HepG2 (cell line): ENCODE data around the gene TMEM222. TPM values are rescaled to one million over a fixed set of nuclear protein-coding genes. Genes with fewer than 3 reads are reported as not detected.

ENCODE experiments used
- HNF4G ChIP-seq, 2 experiments: sonication (generic) in 1 of 2; formaldehyde crosslinking in 1 of 2; IDR thresholded peaks; 2 replicates each; pipeline versions ENCODE4 v1.4.0 to v1.6.1; 2011 to 2020; ENCODE audit warnings: borderline replicate concordance in 2 of 2, low read depth in 2 of 2, mild to moderate bottlenecking in 2 of 2, low read length in 1 of 2, missing genetic modification reagents in 1 of 2, moderate library complexity in 1 of 2
- NFIB ChIP-seq: sonication (generic); formaldehyde crosslinking; IDR thresholded peaks from 2 replicates; pipeline ENCODE4 v1.9.0; 2021; ENCODE audit warnings: missing genetic modification reagents, mild to moderate bottlenecking, borderline replicate concordance
- NR2F1 ChIP-seq, 2 experiments: fragments of 450-650 bp in 1 of 2; formaldehyde crosslinking in 1 of 2; IDR thresholded peaks; 2 replicates each; pipeline versions ENCODE4 v1.5.0 to v1.6.1; 2016 to 2020; ENCODE audit warnings: mild to moderate bottlenecking in 1 of 2, missing compliant biosample characterization in 1 of 2, missing genetic modification reagents in 1 of 2, moderate library complexity in 1 of 2
- PRDM15 ChIP-seq: sonication (generic); formaldehyde crosslinking; IDR thresholded peaks from 2 replicates; pipeline ENCODE4 v1.4.0; 2020; ENCODE audit warnings: missing genetic modification reagents
- ZNF224 ChIP-seq: sonication (generic); formaldehyde crosslinking; IDR thresholded peaks from 2 replicates; pipeline ENCODE4 v1.5.0; 2020; ENCODE audit warnings: mild to moderate bottlenecking, missing genetic modification reagents
- ZNF318 ChIP-seq: sonication (generic); formaldehyde crosslinking; IDR thresholded peaks from 2 replicates; pipeline ENCODE4 v1.4.0; 2020; ENCODE audit warnings: mild to moderate bottlenecking, missing genetic modification reagents
- polyA plus RNA-seq, 8 experiments: library from polyadenylated mRNA; depleted of rRNA in 3 of 8; stranded (reverse) in 7 of 8; unstranded in 1 of 8; fragments of >200 nt; fragmentation: Illumina TruSeq in 4 of 8; extraction: Trizol in 4 of 8; gene quantifications; 2 replicates each; pipeline versions ENCODE4 v1.2.1 to v1.2.3, GENCODE V29; 2011 to 2016; ENCODE audit warnings: low read depth in 4 of 8, missing spikeins in 1 of 8, mixed read lengths in 1 of 8; ENCODE audit not compliant: insufficient read depth in 1 of 8
- total RNA-seq, 5 experiments: library from RNA; depleted of rRNA; stranded (reverse); fragments of >200 nt; fragmentation: Illumina TruSeq; extraction: Trizol; gene quantifications; 2 replicates each; pipeline ENCODE4 v1.2.3, GENCODE V29; 2016; ENCODE audit warnings: low read depth in 1 of 5
- TF ChIP-seq, protein P1 (sequence below): sonication (generic); formaldehyde crosslinking; IDR thresholded peaks from 2 replicates; pipeline ENCODE4 v1.5.1; 2020; ENCODE audit warnings: mild to moderate bottlenecking, missing genetic modification reagents, moderate library complexity
- TF ChIP-seq, protein P2 (sequence below): IDR thresholded peaks from 2 replicates; pipeline ENCODE4 v1.6.1; 2018; ENCODE audit warnings: missing genetic modification reagents, mild to moderate bottlenecking, missing compliant biosample characterization

Gene TMEM222
- total and polyA plus RNA-seq, 2 of the 13 experiments (the other 11 are each of a cell fraction or from before 2014, with no cell fraction given), result 22.7 to 29.6 TPM

DNA sequence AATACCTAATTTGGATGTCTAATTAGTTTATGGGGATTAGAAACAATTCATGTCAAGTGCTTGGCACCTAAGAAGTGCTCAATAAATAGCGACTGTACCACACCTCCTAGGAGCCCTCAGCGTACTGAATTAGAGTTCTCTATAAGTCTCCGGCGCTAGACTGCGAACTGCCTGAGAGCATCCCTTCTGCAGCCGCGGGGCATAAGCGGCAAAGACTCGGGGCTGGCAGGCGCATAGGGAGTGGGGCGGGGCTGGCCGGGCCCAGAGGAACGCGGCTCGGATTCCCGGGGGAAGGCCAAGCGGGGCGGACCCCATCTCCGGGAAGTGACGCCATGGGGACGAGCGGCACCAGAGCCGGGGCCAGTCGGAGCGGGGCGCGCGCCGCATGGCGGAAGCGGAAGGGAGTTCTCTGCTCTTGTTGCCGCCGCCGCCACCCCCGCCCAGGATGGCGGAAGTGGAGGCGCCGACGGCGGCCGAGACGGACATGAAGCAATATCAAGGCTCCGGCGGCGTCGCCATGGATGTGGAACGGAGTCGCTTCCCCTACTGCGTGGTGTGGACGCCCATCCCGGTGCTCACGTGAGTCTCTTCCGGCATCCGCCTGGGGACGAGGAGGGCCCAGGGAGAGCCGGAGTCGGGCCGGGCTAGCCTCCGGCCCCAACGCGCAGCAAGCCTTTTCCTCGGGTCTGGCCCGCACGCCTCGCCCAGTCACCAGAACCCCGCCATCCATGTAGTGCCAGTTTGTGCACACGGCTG is at the start of gene TMEM222 (continued):
- TF ChIP-seq ZNF318, result no peak
- TF ChIP-seq ZNF224 (CRISPR knock-in tag), result no peak
- TF ChIP-seq, protein P1, sequence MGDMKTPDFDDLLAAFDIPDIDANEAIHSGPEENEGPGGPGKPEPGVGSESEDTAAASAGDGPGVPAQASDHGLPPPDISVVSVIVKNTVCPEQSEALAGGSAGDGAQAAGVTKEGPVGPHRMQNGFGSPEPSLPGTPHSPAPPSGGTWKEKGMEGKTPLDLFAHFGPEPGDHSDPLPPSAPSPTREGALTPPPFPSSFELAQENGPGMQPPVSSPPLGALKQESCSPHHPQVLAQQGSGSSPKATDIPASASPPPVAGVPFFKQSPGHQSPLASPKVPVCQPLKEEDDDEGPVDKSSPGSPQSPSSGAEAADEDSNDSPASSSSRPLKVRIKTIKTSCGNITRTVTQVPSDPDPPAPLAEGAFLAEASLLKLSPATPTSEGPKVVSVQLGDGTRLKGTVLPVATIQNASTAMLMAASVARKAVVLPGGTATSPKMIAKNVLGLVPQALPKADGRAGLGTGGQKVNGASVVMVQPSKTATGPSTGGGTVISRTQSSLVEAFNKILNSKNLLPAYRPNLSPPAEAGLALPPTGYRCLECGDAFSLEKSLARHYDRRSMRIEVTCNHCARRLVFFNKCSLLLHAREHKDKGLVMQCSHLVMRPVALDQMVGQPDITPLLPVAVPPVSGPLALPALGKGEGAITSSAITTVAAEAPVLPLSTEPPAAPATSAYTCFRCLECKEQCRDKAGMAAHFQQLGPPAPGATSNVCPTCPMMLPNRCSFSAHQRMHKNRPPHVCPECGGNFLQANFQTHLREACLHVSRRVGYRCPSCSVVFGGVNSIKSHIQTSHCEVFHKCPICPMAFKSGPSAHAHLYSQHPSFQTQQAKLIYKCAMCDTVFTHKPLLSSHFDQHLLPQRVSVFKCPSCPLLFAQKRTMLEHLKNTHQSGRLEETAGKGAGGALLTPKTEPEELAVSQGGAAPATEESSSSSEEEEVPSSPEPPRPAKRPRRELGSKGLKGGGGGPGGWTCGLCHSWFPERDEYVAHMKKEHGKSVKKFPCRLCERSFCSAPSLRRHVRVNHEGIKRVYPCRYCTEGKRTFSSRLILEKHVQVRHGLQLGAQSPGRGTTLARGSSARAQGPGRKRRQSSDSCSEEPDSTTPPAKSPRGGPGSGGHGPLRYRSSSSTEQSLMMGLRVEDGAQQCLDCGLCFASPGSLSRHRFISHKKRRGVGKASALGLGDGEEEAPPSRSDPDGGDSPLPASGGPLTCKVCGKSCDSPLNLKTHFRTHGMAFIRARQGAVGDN (CRISPR knock-in tag), result peak; percentile 92
- TF ChIP-seq HNF4G (IDR thresholded peaks at IDR 0.05; ENCODE audit: borderline replicate concordance, low read depth, low read length), result peak; percentile 10; the same call in 1 of the 2 replicates
- TF ChIP-seq HNF4G (CRISPR knock-in tag; IDR thresholded peaks at IDR 0.05; ENCODE audit: borderline replicate concordance, low read depth), result peak; percentile 54; the same call in 1 of the 2 replicates
- TF ChIP-seq, protein P2, sequence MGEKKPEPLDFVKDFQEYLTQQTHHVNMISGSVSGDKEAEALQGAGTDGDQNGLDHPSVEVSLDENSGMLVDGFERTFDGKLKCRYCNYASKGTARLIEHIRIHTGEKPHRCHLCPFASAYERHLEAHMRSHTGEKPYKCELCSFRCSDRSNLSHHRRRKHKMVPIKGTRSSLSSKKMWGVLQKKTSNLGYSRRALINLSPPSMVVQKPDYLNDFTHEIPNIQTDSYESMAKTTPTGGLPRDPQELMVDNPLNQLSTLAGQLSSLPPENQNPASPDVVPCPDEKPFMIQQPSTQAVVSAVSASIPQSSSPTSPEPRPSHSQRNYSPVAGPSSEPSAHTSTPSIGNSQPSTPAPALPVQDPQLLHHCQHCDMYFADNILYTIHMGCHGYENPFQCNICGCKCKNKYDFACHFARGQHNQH, result peak; percentile 95
- TF ChIP-seq NR2F1 (CRISPR knock-in tag; IDR thresholded peaks at IDR 0.05), result 0 out of 4 replicates have a peak, but pooled peaks of 1 of the 2 experiments have one; percentile 8
- TF ChIP-seq NFIB (CRISPR knock-in tag), result 0 out of 2 replicates have a peak, but pooled peaks have one; percentile 27
- peak; percentile 91 for TF ChIP-seq PRDM15 (CRISPR knock-in tag)
